ENCODE measurements around the gene LNX1. TPM values are rescaled to one million over a fixed set of nuclear protein-coding genes. Genes with fewer than 3 reads are reported as not detected.

Gene LNX1
- total and polyA plus RNA-seq, 2 of the 13 experiments (the other 11 are each of a cell fraction or from before 2014, with no cell fraction given): 0.49 TPM

DNA sequence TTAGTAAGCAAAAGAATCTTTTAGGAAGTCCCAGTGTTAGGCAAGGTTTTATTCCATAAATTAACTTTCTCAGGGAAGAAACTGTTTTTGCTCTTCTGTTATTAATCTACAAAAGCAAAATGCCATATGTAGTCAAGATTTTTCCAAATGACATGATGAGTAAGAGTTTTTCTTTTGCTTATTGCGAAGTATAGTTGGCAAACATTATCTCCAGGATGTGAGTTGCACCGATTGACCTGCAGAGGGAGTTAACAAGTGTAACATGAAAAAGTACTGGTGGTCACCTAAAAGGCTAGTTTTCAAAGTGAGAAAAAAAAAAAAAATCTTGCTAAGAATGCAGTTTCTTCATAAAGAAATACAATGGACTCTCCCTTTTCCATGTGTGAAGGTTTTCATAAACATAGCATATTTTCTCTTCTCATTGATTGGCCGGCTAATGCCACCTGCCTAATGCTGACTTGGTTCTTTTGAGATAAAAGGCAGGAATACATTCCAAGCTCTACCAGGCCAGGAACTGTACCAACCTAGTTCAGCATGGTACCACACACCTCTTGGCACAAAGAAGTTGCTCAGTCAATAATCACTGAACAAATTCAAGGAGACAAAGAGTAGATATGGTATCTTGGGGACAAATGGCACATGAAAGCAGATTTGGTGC, 100.2 kb downstream of the LNX1 start:
- 21% methylated on average over 3 of the region's 3 CpGs for WGBS (ENCODE audit: low lambda C conversion rate)
- intact Hi-C loops (cut with micrococcal nuclease; ENCODE audit: unreplicated experiment) (loop anchor here (5.0 to 10.0 kb wide), 2 partner anchors 214 to 741 kb away; no protein-coding TSS in a partner anchor), in situ Hi-C loops (cut with HindIII; ENCODE audit: extremely low pct_ligation_motif_present, low pct_unique_long_range_greater_than_20kb) (loop anchor here (25.0 kb wide), 1 partner anchor 746 kb away; the partner anchor contains the start of gene PDGFRA)
- no peak overlapping the region for H2AFZ ChIP-seq (ENCODE audit: low read length)
- CTCF ChIA-PET (ENCODE audit: low intra/inter-chr PET ratio, low total read pairs): interaction anchor here (0.7 to 1.7 kb wide), 2 partner anchors 120 to 743 kb away, joined by 4 to 17 read pairs; no protein-coding TSS in a partner anchor
- TF ChIP-seq STAG1 (CRISPR knock-in tag; IDR thresholded peaks at IDR 0.05) (peak; percentile 57), MAFF (IDR thresholded peaks at IDR 0.05; ENCODE audit: low read depth, low read length) (peak; percentile 47), MIER3 (CRISPR knock-in tag; IDR thresholded peaks at IDR 0.05; ENCODE audit: borderline replicate concordance) (no peak), MAFK (conservative IDR thresholded peaks at IDR 0.05 in 1 of 2, IDR thresholded peaks at IDR 0.05 in 1 of 2; ENCODE audit: low read length in 2 of 2) (peak; percentile 47 to 59), ZNF17 (CRISPR knock-in tag; IDR thresholded peaks at IDR 0.05) (no peak), FOXA1 (IDR thresholded peaks at IDR 0.05) (no peak), FOXA1 (CRISPR knock-in tag; IDR thresholded peaks at IDR 0.05) (0 out of 2 replicates have a peak, but pooled peaks have one; percentile 25), SMC3 (IDR thresholded peaks at IDR 0.05; ENCODE audit: low read length) (peak; percentile 60; the same call in 1 of the 2 replicates)
- TF ChIP-seq, protein P1, sequence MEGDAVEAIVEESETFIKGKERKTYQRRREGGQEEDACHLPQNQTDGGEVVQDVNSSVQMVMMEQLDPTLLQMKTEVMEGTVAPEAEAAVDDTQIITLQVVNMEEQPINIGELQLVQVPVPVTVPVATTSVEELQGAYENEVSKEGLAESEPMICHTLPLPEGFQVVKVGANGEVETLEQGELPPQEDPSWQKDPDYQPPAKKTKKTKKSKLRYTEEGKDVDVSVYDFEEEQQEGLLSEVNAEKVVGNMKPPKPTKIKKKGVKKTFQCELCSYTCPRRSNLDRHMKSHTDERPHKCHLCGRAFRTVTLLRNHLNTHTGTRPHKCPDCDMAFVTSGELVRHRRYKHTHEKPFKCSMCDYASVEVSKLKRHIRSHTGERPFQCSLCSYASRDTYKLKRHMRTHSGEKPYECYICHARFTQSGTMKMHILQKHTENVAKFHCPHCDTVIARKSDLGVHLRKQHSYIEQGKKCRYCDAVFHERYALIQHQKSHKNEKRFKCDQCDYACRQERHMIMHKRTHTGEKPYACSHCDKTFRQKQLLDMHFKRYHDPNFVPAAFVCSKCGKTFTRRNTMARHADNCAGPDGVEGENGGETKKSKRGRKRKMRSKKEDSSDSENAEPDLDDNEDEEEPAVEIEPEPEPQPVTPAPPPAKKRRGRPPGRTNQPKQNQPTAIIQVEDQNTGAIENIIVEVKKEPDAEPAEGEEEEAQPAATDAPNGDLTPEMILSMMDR (CRISPR knock-in tag; IDR thresholded peaks at IDR 0.05): peak; percentile 59
- TF ChIP-seq, protein P2, sequence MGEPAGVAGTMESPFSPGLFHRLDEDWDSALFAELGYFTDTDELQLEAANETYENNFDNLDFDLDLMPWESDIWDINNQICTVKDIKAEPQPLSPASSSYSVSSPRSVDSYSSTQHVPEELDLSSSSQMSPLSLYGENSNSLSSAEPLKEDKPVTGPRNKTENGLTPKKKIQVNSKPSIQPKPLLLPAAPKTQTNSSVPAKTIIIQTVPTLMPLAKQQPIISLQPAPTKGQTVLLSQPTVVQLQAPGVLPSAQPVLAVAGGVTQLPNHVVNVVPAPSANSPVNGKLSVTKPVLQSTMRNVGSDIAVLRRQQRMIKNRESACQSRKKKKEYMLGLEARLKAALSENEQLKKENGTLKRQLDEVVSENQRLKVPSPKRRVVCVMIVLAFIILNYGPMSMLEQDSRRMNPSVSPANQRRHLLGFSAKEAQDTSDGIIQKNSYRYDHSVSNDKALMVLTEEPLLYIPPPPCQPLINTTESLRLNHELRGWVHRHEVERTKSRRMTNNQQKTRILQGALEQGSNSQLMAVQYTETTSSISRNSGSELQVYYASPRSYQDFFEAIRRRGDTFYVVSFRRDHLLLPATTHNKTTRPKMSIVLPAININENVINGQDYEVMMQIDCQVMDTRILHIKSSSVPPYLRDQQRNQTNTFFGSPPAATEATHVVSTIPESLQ (CRISPR knock-in tag; conservative IDR thresholded peaks at IDR 0.05): no peak
- TF ChIP-seq, protein P3, sequence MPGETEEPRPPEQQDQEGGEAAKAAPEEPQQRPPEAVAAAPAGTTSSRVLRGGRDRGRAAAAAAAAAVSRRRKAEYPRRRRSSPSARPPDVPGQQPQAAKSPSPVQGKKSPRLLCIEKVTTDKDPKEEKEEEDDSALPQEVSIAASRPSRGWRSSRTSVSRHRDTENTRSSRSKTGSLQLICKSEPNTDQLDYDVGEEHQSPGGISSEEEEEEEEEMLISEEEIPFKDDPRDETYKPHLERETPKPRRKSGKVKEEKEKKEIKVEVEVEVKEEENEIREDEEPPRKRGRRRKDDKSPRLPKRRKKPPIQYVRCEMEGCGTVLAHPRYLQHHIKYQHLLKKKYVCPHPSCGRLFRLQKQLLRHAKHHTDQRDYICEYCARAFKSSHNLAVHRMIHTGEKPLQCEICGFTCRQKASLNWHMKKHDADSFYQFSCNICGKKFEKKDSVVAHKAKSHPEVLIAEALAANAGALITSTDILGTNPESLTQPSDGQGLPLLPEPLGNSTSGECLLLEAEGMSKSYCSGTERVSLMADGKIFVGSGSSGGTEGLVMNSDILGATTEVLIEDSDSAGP (CRISPR knock-in tag; IDR thresholded peaks at IDR 0.05; ENCODE audit: borderline replicate concordance): no peak
- TF ChIP-seq, protein P4, sequence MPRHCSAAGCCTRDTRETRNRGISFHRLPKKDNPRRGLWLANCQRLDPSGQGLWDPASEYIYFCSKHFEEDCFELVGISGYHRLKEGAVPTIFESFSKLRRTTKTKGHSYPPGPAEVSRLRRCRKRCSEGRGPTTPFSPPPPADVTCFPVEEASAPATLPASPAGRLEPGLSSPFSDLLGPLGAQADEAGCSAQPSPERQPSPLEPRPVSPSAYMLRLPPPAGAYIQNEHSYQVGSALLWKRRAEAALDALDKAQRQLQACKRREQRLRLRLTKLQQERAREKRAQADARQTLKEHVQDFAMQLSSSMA (CRISPR knock-in tag; IDR thresholded peaks at IDR 0.05): no peak
- FAIRE-seq: peak; percentile 67
- no peaks in the 10 kb centered on the region for H3K4me1 ChIP-seq (ENCODE audit: insufficient read depth, low read length)
- no peaks in the 10 kb centered on the region for H3K36me3 ChIP-seq (replicated peaks in 1 of 2; ENCODE audit: control insufficient read depth in 1 of 2, insufficient read depth in 2 of 2, low read length in 2 of 2)
- no peaks in the 10 kb centered on the region; a peak in 1 of 5 replicates for H3K27me3 ChIP-seq (ENCODE audit: control insufficient read depth in 1 of 2, insufficient read depth in 2 of 2, low read length in 2 of 2)
- H3K4me3 ChIP-seq (replicated peaks in 1 of 3; ENCODE audit: insufficient read depth in 1 of 3, low read depth in 2 of 3, low read length in 3 of 3): no peak overlapping the region
- H3K9me3 ChIP-seq (ENCODE audit: low read length): no peaks in the 10 kb centered on the region
- no peak overlapping the region for H3K4me2 ChIP-seq (ENCODE audit: low read depth, low read length)
- no peaks in the 10 kb centered on the region for H3K79me2 ChIP-seq (ENCODE audit: insufficient read depth, low read length)
- no peak overlapping the region for H3K27ac ChIP-seq (ENCODE audit: extremely low read length, insufficient read depth, low read length)
- no peaks in the 10 kb centered on the region for H4K20me1 ChIP-seq (ENCODE audit: insufficient read depth, low read length)
- POLR2A ChIA-PET: no interaction called here
- ATAC-seq: peak; percentile 75
- DNase-seq (ENCODE audit: low spot score): peak; percentile 40
- no peak overlapping the region for H3K9ac ChIP-seq (ENCODE audit: insufficient read depth, low read depth, low read length)
- no TSS peak for BruUV-seq (replicated peaks)

Data from HepG2 (cell line).